Epithelial cell of esophagus (primary cell): ENCODE results near the gene MTARC1.

Source experiments
- DNase-seq: peaks from one replicate; pipeline ENCODE4 v3.0.0; 2010; ENCODE audit warnings: low read depth
- H3K4me3 ChIP-seq: 2 replicates; pipeline ENCODE4 v1.5.1; 2011; ENCODE audit warnings: mild to moderate bottlenecking, low read length, control low read depth
- CTCF ChIP-seq: IDR thresholded peaks from 2 replicates; pipeline ENCODE4 v1.5.1; 2011; ENCODE audit warnings: low read depth, mild to moderate bottlenecking, low read length, control low read depth, inconsistent platforms; ENCODE audit not compliant: insufficient read depth; ENCODE audit errors: missing control alignments

Gene MTARC1

DNA sequence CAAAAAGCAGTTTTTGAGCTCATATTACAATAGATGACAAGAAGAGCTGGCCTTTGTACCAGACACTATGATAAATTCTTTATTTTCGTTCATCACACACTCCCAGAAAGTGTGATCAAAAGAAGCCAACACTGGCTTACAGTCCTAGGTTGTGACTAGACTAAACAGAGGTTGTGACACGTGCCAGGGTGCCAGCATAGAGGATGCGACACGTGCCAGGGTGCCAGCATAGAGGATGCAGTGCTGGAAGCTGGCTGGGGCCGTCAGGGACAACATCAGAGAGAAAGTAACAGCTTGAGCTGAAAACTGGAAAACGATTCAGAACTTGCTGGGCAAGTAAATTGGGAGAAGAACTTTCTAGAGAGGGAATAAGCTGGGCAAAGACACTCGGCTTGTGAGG, 2.2 kb downstream of the MTARC1 start:
- TF ChIP-seq CTCF: no peak
- DNase-seq: no peak
- no peak overlapping the region for H3K4me3 ChIP-seq

DNA sequence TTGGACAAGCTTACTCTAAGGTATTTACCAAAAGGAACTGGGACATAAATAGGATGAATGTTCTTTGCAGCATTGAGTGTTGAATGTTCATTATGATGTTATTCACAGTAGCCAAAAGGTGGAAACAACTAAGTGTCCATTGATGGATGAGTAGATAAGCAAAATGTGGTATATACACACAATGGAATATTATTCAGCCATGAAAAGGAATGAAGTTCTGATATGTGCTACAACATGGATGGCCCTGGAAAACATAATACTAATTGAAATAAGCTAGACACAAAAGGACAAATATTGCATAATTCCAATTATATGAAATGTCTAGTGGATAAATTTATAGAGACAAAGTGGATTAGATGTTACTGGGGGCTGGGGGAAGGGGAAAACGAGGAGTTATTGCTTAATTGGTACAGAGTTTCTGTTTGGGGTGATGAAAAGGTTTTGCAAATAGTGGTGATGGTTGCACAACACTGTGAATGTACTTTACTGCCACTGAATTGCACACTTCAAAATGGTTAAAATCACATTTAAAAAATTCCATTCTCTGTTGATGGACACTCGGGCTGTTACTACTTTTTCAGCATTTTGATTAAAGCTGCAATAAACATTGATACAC, 2.9 kb downstream of the MTARC1 start:
- H3K4me3 ChIP-seq: no peak overlapping the region
- TF ChIP-seq CTCF: no peak
- DNase-seq: no peak

DNA sequence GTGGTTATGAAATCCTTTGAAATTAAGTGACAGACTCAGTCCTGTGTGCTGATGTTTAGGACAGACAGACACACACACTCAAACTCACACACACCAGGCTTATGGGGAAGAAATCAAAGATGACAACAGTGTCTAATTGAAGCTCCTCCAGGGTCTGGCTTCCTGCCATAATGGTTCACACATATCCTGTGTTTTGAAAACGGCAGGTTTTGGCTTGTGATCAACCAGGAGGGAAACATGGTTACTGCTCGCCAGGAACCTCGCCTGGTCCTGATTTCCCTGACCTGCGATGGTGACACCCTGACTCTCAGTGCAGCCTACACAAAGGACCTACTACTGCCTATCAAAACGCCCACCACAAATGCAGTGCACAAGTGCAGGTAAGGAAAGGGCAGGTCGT, 4.6 kb downstream of the MTARC1 start:
- no peak for TF ChIP-seq CTCF
- H3K4me3 ChIP-seq: no peak overlapping the region
- DNase-seq: peak; percentile 81

- no peak for TF ChIP-seq CTCF
- DNase-seq: no peak
- H3K4me3 ChIP-seq: no peak overlapping the region
These were observed 5.2 kb downstream of the MTARC1 start for GRCh38 chr1:220791956-220792355.

GRCh38 chr1:220796530-220796929, 9.8 kb downstream of the MTARC1 start:
- no peak for TF ChIP-seq CTCF
- DNase-seq: no peak
- H3K4me3 ChIP-seq: no peak overlapping the region

GRCh38 chr1:220797044-220797443, 10.3 kb downstream of the MTARC1 start:
- no peak overlapping the region for H3K4me3 ChIP-seq
- no peak for DNase-seq
- TF ChIP-seq CTCF: no peak

DNA sequence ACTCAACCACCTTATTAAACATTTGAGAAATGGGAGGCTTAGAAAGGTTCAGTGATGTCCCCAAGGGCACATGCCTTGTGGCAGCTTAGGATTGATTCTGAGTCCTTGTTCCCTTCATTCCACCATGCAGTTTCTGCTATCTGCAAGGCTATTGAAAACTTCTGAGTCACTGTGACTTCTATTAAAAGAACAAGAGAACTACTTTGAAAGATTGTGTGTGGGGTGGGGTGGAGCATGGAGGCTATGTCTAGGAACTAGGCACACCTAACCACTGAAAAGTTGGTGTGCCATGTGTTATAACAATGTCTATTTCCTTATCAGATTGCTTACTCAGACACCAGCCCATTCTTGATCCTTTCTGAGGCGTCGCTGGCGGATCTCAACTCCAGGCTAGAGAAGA, 10.8 kb downstream of the MTARC1 start:
- no peak overlapping the region for H3K4me3 ChIP-seq
- no peak for TF ChIP-seq CTCF
- DNase-seq: peak; percentile 27
